SK-N-SH (cell line): Measurements from ENCODE around the gene ADRA2B. TPM values are rescaled to one million over a fixed set of nuclear protein-coding genes. Genes with fewer than 3 reads are reported as not detected.
A peak's percentile ranks its signal among the peaks of the same experiment; 100 is the strongest.

ENCODE experiments used
- CTCF ChIA-PET: fragments of 300-600, 350-600 bp; formaldehyde crosslinking; extraction: SDS; loops from one replicate; lab custom pipeline; 2021; lab: Yijun Ruan, JAX
- POLR2A ChIA-PET: fragments of 350-600 bp; sonication (Branson Sonifier 250); formaldehyde crosslinking; extraction: SDS; loops from one replicate; lab custom pipeline; 2020; ENCODE audit warnings: antibody characterized with exemption, inconsistent platforms; lab: Yijun Ruan, JAX
- DNase-seq: peaks from one replicate; pipeline ENCODE4 v3.0.0; 2012
- H2AFZ ChIP-seq: fragments of 200-600 bp; sonication (generic); 2 replicates; pipeline ENCODE4 v1.8.1; 2016; ENCODE audit warnings: antibody characterized with exemption, mild to moderate bottlenecking, low read depth
- H3F3A ChIP-seq: fragments of 200-600 bp; sonication (generic); replicated peaks from 2 replicates; pipeline ENCODE3; 2016; ENCODE audit warnings: antibody characterized with exemption, mild to moderate bottlenecking; ENCODE audit not compliant: insufficient read depth
- H3K27ac ChIP-seq, 2 experiments: fragments of 200-500 bp in 1 of 2; fragments of 200-600 bp in 1 of 2; sonication (Bioruptor generic) in 1 of 2; sonication (generic), shearing (Covaris generic) in 1 of 2; 2 replicates each; pipeline versions ENCODE4 v1.5.1 to v1.6.1; 2014 to 2016; ENCODE audit warnings: low read depth in 2 of 2, inconsistent platforms in 1 of 2, low read length in 1 of 2, mild to moderate bottlenecking in 1 of 2, mixed read lengths in 1 of 2
- H3K27me3 ChIP-seq: fragments of 200-600 bp; sonication (generic), shearing (Covaris generic); 2 replicates; pipeline ENCODE4 v1.6.1; 2016; ENCODE audit warnings: mixed run types; ENCODE audit not compliant: insufficient read depth
- H3K36me3 ChIP-seq, 2 experiments: fragments of 200-500 bp in 1 of 2; fragments of 200-600 bp in 1 of 2; sonication (Bioruptor generic) in 1 of 2; sonication (generic) in 1 of 2; replicated peaks in 1 of 2; 2 replicates each; pipeline versions ENCODE3 to v1.5.1; 2014 to 2016; ENCODE audit warnings: low read length in 1 of 2, mild to moderate bottlenecking in 1 of 2; ENCODE audit not compliant: insufficient read depth in 2 of 2, control insufficient read depth in 1 of 2
- H3K4me1 ChIP-seq, 2 experiments: fragments of 200-500 bp in 1 of 2; fragments of 200-600 bp in 1 of 2; sonication (Bioruptor generic) in 1 of 2; sonication (generic), shearing (Covaris generic) in 1 of 2; 2 replicates each; pipeline versions ENCODE4 v1.5.1 to v1.6.1; 2014 to 2016; ENCODE audit warnings: low read depth in 1 of 2, low read length in 1 of 2, mixed run types in 1 of 2; ENCODE audit not compliant: insufficient read depth in 2 of 2, control insufficient read depth in 1 of 2
- H3K4me2 ChIP-seq: fragments of 200-600 bp; sonication (generic), shearing (Covaris generic); 2 replicates; pipeline ENCODE4 v1.6.1; 2017; ENCODE audit warnings: mixed run types
- H3K4me3 ChIP-seq, 2 experiments: fragments of 200-500 bp in 1 of 2; fragments of 200-600 bp in 1 of 2; sonication (Bioruptor generic) in 1 of 2; sonication (generic), shearing (Covaris generic) in 1 of 2; 2 replicates each; pipeline versions ENCODE4 v1.5.1 to v1.8.1; 2014 to 2016; ENCODE audit warnings: low read depth in 2 of 2, inconsistent platforms in 1 of 2, low read length in 1 of 2, mild to moderate bottlenecking in 1 of 2, mixed read lengths in 1 of 2, moderate library complexity in 1 of 2
- H3K79me2 ChIP-seq: fragments of 200-600 bp; sonication (generic); 2 replicates; pipeline ENCODE4 v1.8.1; 2017; ENCODE audit warnings: mild to moderate bottlenecking; ENCODE audit not compliant: insufficient read depth
- H3K9ac ChIP-seq: fragments of 200-600 bp; sonication (generic); 2 replicates; pipeline ENCODE4 v1.6.1; 2017; ENCODE audit warnings: mixed run types
- H3K9me2 ChIP-seq: fragments of 200-600 bp; sonication (generic); 2 replicates; pipeline ENCODE4 v1.6.1; 2017; ENCODE audit warnings: mixed run types
- H3K9me3 ChIP-seq: fragments of 200-600 bp; sonication (generic); 2 replicates; pipeline ENCODE4 v1.6.1; 2017; ENCODE audit warnings: mixed run types, mild to moderate bottlenecking, moderate library complexity
- H4K20me1 ChIP-seq: fragments of 200-600 bp; sonication (generic); 2 replicates; pipeline ENCODE4 v1.6.1; 2017; ENCODE audit warnings: mild to moderate bottlenecking, mixed run types; ENCODE audit not compliant: insufficient read depth
- CHD2 ChIP-seq: fragments of 150-350 bp; IDR thresholded peaks from 2 replicates; pipeline ENCODE4 v1.6.1; 2018; ENCODE audit warnings: low read length; ENCODE audit not compliant: partially characterized antibody
- EZH2phosphoT487 ChIP-seq: fragments of 200-600 bp; sonication (generic); IDR thresholded peaks from 2 replicates; pipeline ENCODE4 v1.6.1; 2017; ENCODE audit warnings: low read depth, mixed run types, mild to moderate bottlenecking, antibody characterized with exemption, moderate library complexity, borderline replicate concordance
- FOSL2 ChIP-seq: IDR thresholded peaks from 2 replicates; pipeline ENCODE4 v1.4.0; 2012; ENCODE audit warnings: low read depth, mild to moderate bottlenecking, moderate library complexity, borderline replicate concordance
- FOXJ3 ChIP-seq: sonication (generic); formaldehyde crosslinking; IDR thresholded peaks from 2 replicates; pipeline ENCODE4 v1.5.1; 2020; ENCODE audit warnings: mild to moderate bottlenecking, missing genetic modification reagents
- FOXM1 ChIP-seq: IDR thresholded peaks from 2 replicates; pipeline ENCODE4 v1.4.0; 2012; ENCODE audit warnings: low read depth, mild to moderate bottlenecking
- GABPA ChIP-seq: IDR thresholded peaks from 2 replicates; pipeline ENCODE4 v1.4.0; 2012; ENCODE audit warnings: low read depth, mild to moderate bottlenecking
- IRF3 ChIP-seq: fragments of 150-350 bp; IDR thresholded peaks from 2 replicates; pipeline ENCODE4 v1.6.1; 2016; ENCODE audit warnings: mild to moderate bottlenecking, low read depth, low read length
- MAX ChIP-seq: IDR thresholded peaks from 2 replicates; pipeline ENCODE4 v1.4.0; 2012; ENCODE audit warnings: low read depth
- NRF1 ChIP-seq: IDR thresholded peaks from 2 replicates; pipeline ENCODE4 v1.6.1; 2012; ENCODE audit warnings: low read depth, mild to moderate bottlenecking, low read length
- PBX3 ChIP-seq: IDR thresholded peaks from 2 replicates; pipeline ENCODE4; 2012
- RAD21 ChIP-seq: IDR thresholded peaks from 2 replicates; pipeline ENCODE4 v1.6.1; 2012; ENCODE audit warnings: mild to moderate bottlenecking, low read length
- RXRA ChIP-seq: IDR thresholded peaks from 2 replicates; pipeline ENCODE4 v1.4.0; 2012; ENCODE audit warnings: low read depth, mild to moderate bottlenecking, borderline replicate concordance
- SMC3 ChIP-seq: IDR thresholded peaks from 2 replicates; pipeline ENCODE4 v1.6.1; 2012; ENCODE audit warnings: low read depth, low read length, improper control_type of control experiment
- TAF1 ChIP-seq: IDR thresholded peaks from 2 replicates; pipeline ENCODE4 v1.6.1; 2012; ENCODE audit warnings: low read depth, mild to moderate bottlenecking, low read length, moderate library complexity, borderline replicate concordance
- TCF12 ChIP-seq: IDR thresholded peaks from 2 replicates; pipeline ENCODE4 v1.4.0; 2012
- USF1 ChIP-seq: IDR thresholded peaks from 2 replicates; pipeline ENCODE4 v1.4.0; 2012; ENCODE audit warnings: low read depth, borderline replicate concordance
- YY1 ChIP-seq: IDR thresholded peaks from 2 replicates; pipeline ENCODE4 v1.4.0; 2012; ENCODE audit warnings: low read depth, mild to moderate bottlenecking
- WGBS: methylation state at CpG from one replicate; pipeline ENCODE4 v1.1.6; 2017; ENCODE audit warnings: low lambda C conversion rate; 5-methylcytosine and 5-hydroxymethylcytosine counted together
- polyA plus RNA-seq, 3 experiments: library from polyadenylated mRNA; depleted of rRNA; stranded (reverse); fragments of >200 nt; gene quantifications; 2 replicates each; pipeline ENCODE4 v1.2.3, GENCODE V29; 2012

The ADRA2B gene
- polyA plus RNA-seq, 1 of the 3 experiments (the other 2 are of a cell fraction): not detected

GRCh38 chr2:96117701-96118588, 1.6 kb upstream of the ADRA2B start:
- DNase-seq: peak; percentile 66
- no peak overlapping the region for H3K27ac ChIP-seq
- no peaks in the 10 kb centered on the region for H3K79me2 ChIP-seq
- H3K27me3 ChIP-seq: no peaks in the 10 kb centered on the region; the same call in 1 of the 2 replicates
- no peaks in the 10 kb centered on the region for H3K9me2 ChIP-seq
- H3K9ac ChIP-seq: no peak overlapping the region
- H2AFZ ChIP-seq: no peak overlapping the region
- no peaks in the 10 kb centered on the region for H4K20me1 ChIP-seq
- CTCF ChIA-PET: interaction anchor here (0.6 to 8.0 kb wide), 38 partner anchors 8 to 393 kb away, joined by 3 to 101 read pairs (median 7); partner anchors contain the start of genes ANKRD36C, ASTL and DUSP2
- TF ChIP-seq USF1 (no peak), RXRA (no peak), TAF1 (no peak), FOXJ3 (CRISPR knock-in tag) (no peak), FOSL2 (no peak), RAD21 (no peak), FOXM1 (no peak), CHD2 (no peak), SMC3 (no peak)
- H3K4me3 ChIP-seq: no peak overlapping the region
- no peaks in the 10 kb centered on the region for H3K36me3 ChIP-seq
- H3F3A ChIP-seq: no peaks in the 10 kb centered on the region
- POLR2A ChIA-PET: interaction anchor here (1.0 to 1.5 kb wide), 2 partner anchors 58 to 125 kb away, joined by 3 to 4 read pairs; no protein-coding TSS in a partner anchor
- WGBS: 42% methylated on average over 11 of the region's 17 CpGs
- no peaks in the 10 kb centered on the region for H3K9me3 ChIP-seq
- no peak overlapping the region; the same call in 1 of the 2 replicates for H3K4me2 ChIP-seq
- H3K4me1 ChIP-seq: peaks cover 0 to 12% of the 10 kb centered on the region in 2 experiments; a peak in 1 of 4 replicates

GRCh38 chr2:96116879-96117533, 635 bp upstream of the ADRA2B start:
- Histone ChIP-seq H3K36me3 (no peaks in the 10 kb centered on the region), H2AFZ (peak overlapping the region; percentile 59; the same call in 1 of the 2 replicates), H3K9me2 (no peaks in the 10 kb centered on the region), H3K9ac (no peak overlapping the region), H3K4me2 (peak overlapping the region; percentile 78), H3K4me3 (peak overlapping the region; percentile 44 to 54; a peak in 3 of 4 replicates), H3K79me2 (no peaks in the 10 kb centered on the region), H3K27ac (no peak overlapping the region), H4K20me1 (no peaks in the 10 kb centered on the region), H3K9me3 (no peaks in the 10 kb centered on the region), H3F3A (no peaks in the 10 kb centered on the region), H3K27me3 (no peaks in the 10 kb centered on the region; the same call in 1 of the 2 replicates), H3K4me1 (peaks cover 0 to 12% of the 10 kb centered on the region in 2 experiments; a peak in 1 of 4 replicates)
- 8% methylated on average over 13 of the region's 62 CpGs for WGBS
- ChIA-PET POLR2A (interaction anchor here (1.5 kb wide), 1 partner anchor 124 kb away, joined by 4 read pairs; no protein-coding TSS in a partner anchor), CTCF (interaction anchor here (0.6 to 8.0 kb wide), 45 partner anchors 9 to 395 kb away, joined by 3 to 101 read pairs (median 6); partner anchors contain the start of genes ANKRD36C, ASTL and DUSP2)
- DNase-seq: peak; percentile 97
- TF ChIP-seq MAX (no peak), NRF1 (no peak), RAD21 (peak; percentile 74), PBX3 (no peak), YY1 (no peak), IRF3 (no peak), EZH2phosphoT487 (no peak), TCF12 (no peak), FOXM1 (no peak), GABPA (no peak), RXRA (no peak)
